22Rv1 (cell line): Measurements from ENCODE around the gene S1PR4.
"Not testable (repeated sequence)": the region's sequence is repeated elsewhere in the genome, so short reads cannot be mapped to it uniquely, and the experiment has no call there.

Experiments used
- H3K27ac ChIP-seq: fragments of 450-650 bp; 2 replicates; pipeline ENCODE4 v1.5.1; 2017
- CTCF ChIP-seq: fragments of 450-650 bp; IDR thresholded peaks from 2 replicates; pipeline ENCODE4 v1.5.1; 2017; ENCODE audit warnings: mild to moderate bottlenecking
- ZFX ChIP-seq: fragments of 450-650 bp; IDR thresholded peaks from 2 replicates; pipeline ENCODE4 v1.6.1; 2017; ENCODE audit warnings: antibody characterized with exemption, borderline replicate concordance

Gene S1PR4

GRCh38 chr19:3211191-3211590 is 32.6 kb downstream of the S1PR4 start:
- no peak overlapping the region for H3K27ac ChIP-seq
- no peak for TF ChIP-seq ZFX
- no peak for TF ChIP-seq CTCF

DNA sequence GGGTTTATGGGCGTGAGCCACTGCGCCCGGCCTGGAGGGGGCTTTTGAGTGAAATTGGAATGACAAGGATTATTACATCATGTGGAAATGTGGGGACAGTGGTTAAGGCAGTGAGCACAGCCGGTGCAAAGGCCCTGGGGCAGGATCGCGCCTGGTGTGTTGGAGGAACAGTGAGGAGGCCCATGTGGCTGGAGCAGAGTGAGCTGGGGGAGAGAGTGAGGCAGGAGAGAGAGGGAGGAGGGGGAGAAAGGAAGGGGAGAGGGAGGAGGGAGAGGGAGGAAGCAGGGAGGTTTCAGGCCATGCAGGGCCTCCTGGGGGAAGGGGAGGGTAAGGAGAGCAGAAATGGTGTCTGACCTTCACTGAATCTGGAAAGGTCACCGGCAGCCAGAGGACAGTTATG is 34.6 kb downstream of the S1PR4 start:
- no peak for TF ChIP-seq ZFX
- TF ChIP-seq CTCF, result no peak
- no peak overlapping the region for H3K27ac ChIP-seq

DNA sequence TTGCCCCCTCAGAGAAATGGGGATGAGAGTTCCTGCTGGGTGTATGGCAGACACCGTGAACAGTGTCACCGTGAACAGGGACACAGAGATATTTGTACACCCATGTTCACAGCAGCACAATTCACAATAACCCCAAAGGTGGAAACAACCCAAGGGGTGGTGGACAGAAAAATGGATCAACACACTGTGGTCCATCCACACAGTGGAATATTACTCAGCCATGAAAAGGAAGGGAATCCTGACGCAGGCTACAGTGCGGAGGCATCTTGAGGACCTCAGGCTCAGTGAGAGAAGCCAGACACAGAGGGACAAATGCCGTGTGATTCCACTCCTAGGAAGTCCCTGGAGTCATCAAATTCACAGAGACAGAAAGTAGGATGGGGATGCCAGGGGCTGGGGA is 38.3 kb downstream of the S1PR4 start:
- H3K27ac ChIP-seq, result no peak overlapping the region
- TF ChIP-seq CTCF (no peak), ZFX (no peak)

DNA sequence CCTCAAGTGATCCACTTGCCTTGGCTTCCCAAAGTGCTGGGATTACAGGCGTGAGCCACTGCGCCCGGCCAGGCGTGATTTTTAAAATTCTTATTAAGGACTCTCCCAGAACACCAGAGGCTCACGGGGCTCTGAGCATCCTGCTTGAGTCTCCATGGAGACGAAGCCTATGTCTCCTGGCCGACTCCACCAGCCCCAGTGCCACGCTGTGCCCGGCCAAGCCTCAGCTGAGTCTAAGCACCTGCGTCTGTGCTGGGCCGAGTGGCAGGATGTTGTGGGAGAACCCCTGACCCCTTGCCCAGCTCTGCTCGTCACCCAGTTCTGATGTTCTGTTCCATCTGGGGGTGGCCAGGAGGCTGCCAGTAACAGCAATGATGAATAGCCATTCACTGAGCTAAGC is 42.0 kb downstream of the S1PR4 start:
- H3K27ac ChIP-seq, result no peak overlapping the region
- TF ChIP-seq CTCF (no peak), ZFX (no peak)

DNA sequence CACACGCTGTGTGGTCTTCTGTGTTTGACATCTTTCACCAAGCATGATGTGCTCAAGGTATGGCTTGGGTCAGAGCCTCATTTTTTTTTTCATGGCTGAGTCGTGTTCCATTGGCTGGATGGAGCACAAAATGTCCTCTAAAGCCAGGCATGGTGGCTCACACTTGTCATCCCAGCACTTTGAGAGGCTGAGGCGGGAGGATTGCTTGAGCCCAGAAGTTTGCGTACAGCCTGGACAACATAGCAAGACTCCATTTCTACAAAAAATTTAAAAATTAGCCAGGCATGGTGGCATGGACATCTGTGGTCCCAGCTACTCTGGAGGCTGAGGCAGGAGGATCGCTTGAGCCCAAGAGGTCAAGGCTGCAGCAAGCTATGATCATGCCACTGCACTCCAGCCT is 43.0 kb downstream of the S1PR4 start:
- not testable (repeated sequence) for H3K27ac ChIP-seq

DNA sequence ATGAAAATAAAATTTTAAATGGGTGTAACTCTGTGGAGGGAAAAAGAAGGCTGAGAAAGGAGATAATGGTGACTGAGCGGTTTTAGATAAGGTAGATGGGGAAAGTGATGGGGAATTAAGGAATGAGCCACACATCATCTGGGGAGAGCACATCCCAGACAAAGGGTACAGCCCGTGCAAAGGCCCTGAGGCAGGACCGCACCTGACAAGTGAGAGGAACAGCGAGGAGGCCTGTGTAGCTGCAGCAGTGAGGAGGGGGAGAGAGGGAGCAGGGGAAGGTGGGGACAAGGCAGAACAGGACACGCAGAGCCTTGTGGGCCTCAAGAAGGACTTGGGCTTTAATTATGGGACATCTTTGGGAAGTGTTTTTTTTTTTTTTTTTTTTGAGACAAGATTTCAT is 44.1 kb downstream of the S1PR4 start:
- TF ChIP-seq CTCF, result no peak
- no peak for TF ChIP-seq ZFX
- H3K27ac ChIP-seq, result no peak overlapping the region

GRCh38 chr19:3224346-3225168 is 46.0 kb downstream of the S1PR4 start, which contains the start of gene CELF5:
CELF5 (plus strand) TSS chr19:3224661; CDS start chr19:3224740, 79 bp downstream.
- TF ChIP-seq CTCF, result peak; percentile 97
- TF ChIP-seq ZFX, result no peak
- no peak within 1 kb of the TSS for H3K27ac ChIP-seq

GRCh38 chr19:3225169-3225485 is 46.6 kb downstream of the S1PR4 start:
- TF ChIP-seq ZFX (no peak), CTCF (no peak)

More at GRCh38 chr19:3225169-3225485, 46.6 kb downstream of the S1PR4 start:
- no peak overlapping the region for H3K27ac ChIP-seq
